Motor neuron (in vitro differentiated cells): ENCODE data around the gene NUAK1. TPM values are rescaled to one million over a fixed set of nuclear protein-coding genes. Genes with fewer than 3 reads are reported as not detected.

Experiments used
- ATAC-seq, 8 experiments: fragments of 200-7000 bp; cut with Tn5 transposase; replicated peaks in 6 of 8; 2 replicates each; pipeline ENCODE4 v1.8.0; 2021; ENCODE audit warnings: mild to moderate bottlenecking in 8 of 8, moderate library complexity in 8 of 8
- H3K27ac ChIP-seq, 2 donors: fragments of 250-450 bp; sonication (Bioruptor Pico); 2 replicates each; pipeline ENCODE4 v1.9.0; 2021; ENCODE audit warnings: antibody characterized with exemption in 2 of 2, mild to moderate bottlenecking in 2 of 2, moderate library complexity in 1 of 2
- H3K4me1 ChIP-seq, 2 donors: fragments of 250-450 bp; sonication (Bioruptor Pico); replicated peaks in 1 of 2; 2 replicates each; pipeline ENCODE4 v1.6.1; 2021; ENCODE audit warnings: antibody characterized with exemption in 2 of 2, mild to moderate bottlenecking in 2 of 2, moderate library complexity in 1 of 2
- H3K4me3 ChIP-seq, 5 donors: fragments of 250-450 bp; sonication (Bioruptor Pico); 2 replicates each; pipeline ENCODE4 v1.9.0; 2021; ENCODE audit warnings: antibody characterized with exemption in 5 of 5, mild to moderate bottlenecking in 5 of 5, moderate library complexity in 4 of 5
- WGBS, 10 experiments: fragments of 450-650 bp; shearing (Covaris generic); methylation state at CpG; one replicate each; pipeline ENCODE4 v1.0.0; 2022; 5-methylcytosine and 5-hydroxymethylcytosine counted together
- in situ Hi-C, 9 experiments: fragments of 400-800 bp; cut with MboI; loops; one replicate each; pipeline ENCODE4 v1.15.0; 2021; ENCODE audit warnings: low sequenced_read_pairs in 9 of 9, low pct_unique_long_range_greater_than_20kb in 2 of 9; ENCODE audit not compliant: unreplicated experiment in 9 of 9
- total RNA-seq, 8 experiments: library from RNA; unstranded; fragments of 300-600 nt; gene quantifications; 2 replicates each; pipeline versions ENCODE4 v1.2.3 to v1.2.4, GENCODE V29; 2022

The NUAK1 gene
- total RNA-seq, 8 experiments from 2014 or later: 2.2 to 46.6 (median 13.4) TPM

- 22 to 91% (median 40%) methylated on average over 1 to 6 of the region's 6 CpGs; no CpG with 5 or more reads in 1 of the 10 experiments for WGBS, 10 experiments
- in situ Hi-C loops: loop anchor here in 7 of 9 experiments (10.0 to 25.0 kb wide), 4 partner anchors 423 to 723 kb away; no protein-coding TSS in a partner anchor
- no peak overlapping the region for H3K27ac ChIP-seq
- peaks cover 38 to 41% of the 10 kb centered on the region in 2 donors for H3K4me1 ChIP-seq
- peak overlapping the region in 3 of 5 donors; percentile 77 to 88 (median 81) for H3K4me3 ChIP-seq
- ATAC-seq: no peak
Observed at GRCh38 chr12:106135075-106135474, 3.7 kb downstream of the NUAK1 start.

GRCh38 chr12:106134294-106134949 is 4.3 kb downstream of the NUAK1 start:
- in situ Hi-C loops: loop anchor here in 7 of 9 experiments (10.0 to 25.0 kb wide), 4 partner anchors 422 to 722 kb away; no protein-coding TSS in a partner anchor
- H3K27ac ChIP-seq: no peak overlapping the region

GRCh38 chr12:106133136-106134087 is 5.3 kb downstream of the NUAK1 start:
- H3K4me3 ChIP-seq: no peak overlapping the region
- peaks cover 49 to 51% of the 10 kb centered on the region in 2 donors for H3K4me1 ChIP-seq
- H3K27ac ChIP-seq: no peak overlapping the region
- in situ Hi-C loops: loop anchor here in 7 of 9 experiments (10.0 to 25.0 kb wide), 4 partner anchors 421 to 721 kb away; no protein-coding TSS in a partner anchor
- WGBS, 10 experiments: 28 to 100% (median 94%) methylated on average over 1 to 4 of the region's 4 CpGs; no CpG with 5 or more reads in 3 of the 10 experiments
- ATAC-seq: no peak

More at GRCh38 chr12:106134294-106134949, 4.3 kb downstream of the NUAK1 start:
- Histone ChIP-seq H3K4me3 (no peak overlapping the region), H3K4me1 (peaks cover 40 to 41% of the 10 kb centered on the region in 2 donors)
- WGBS, 10 experiments: 29 to 100% (median 47%) methylated on average over 1 to 3 of the region's 3 CpGs; no CpG with 5 or more reads in 4 of the 10 experiments
- ATAC-seq: no peak

- H3K27ac ChIP-seq: peak overlapping the region in 1 of 2 donors; percentile 38
- peaks cover 53% of the 10 kb centered on the region in 2 donors for H3K4me1 ChIP-seq
- H3K4me3 ChIP-seq: no peak overlapping the region
- in situ Hi-C loops: loop anchor here in 7 of 9 experiments (10.0 to 25.0 kb wide), 4 partner anchors 420 to 720 kb away; no protein-coding TSS in a partner anchor
- no peak for ATAC-seq
- WGBS, 10 experiments: 42 to 100% (median 74%) methylated on average over 1 to 6 of the region's 7 CpGs; no CpG with 5 or more reads in 1 of the 10 experiments
Observed at GRCh38 chr12:106132175-106133135, 6.3 kb downstream of the NUAK1 start.

GRCh38 chr12:106131676-106132075 is 7.1 kb downstream of the NUAK1 start:
- peak overlapping the region in 1 of 2 donors; percentile 38 for H3K27ac ChIP-seq
- peak in 5 of 8 experiments; percentile 42 to 72 (median 58) for ATAC-seq
- in situ Hi-C loops: loop anchor here in 7 of 9 experiments (10.0 to 25.0 kb wide), 4 partner anchors 419 to 719 kb away; no protein-coding TSS in a partner anchor
- H3K4me1 ChIP-seq: peaks cover 52 to 53% of the 10 kb centered on the region in 2 donors
- no peak overlapping the region for H3K4me3 ChIP-seq
- 0 to 41% (median 15%) methylated on average over 1 to 5 of the region's 5 CpGs; no CpG with 5 or more reads in 2 of the 10 experiments for WGBS, 10 experiments

GRCh38 chr12:106130474-106131113 is 8.2 kb downstream of the NUAK1 start:
- WGBS, 10 experiments: 67 to 100% (median 94%) methylated on average over 1 to 5 of the region's 8 CpGs; no CpG with 5 or more reads in 3 of the 10 experiments
- Histone ChIP-seq H3K4me1 (peaks cover 50 to 53% of the 10 kb centered on the region in 2 donors), H3K27ac (no peak overlapping the region), H3K4me3 (no peak overlapping the region)
- in situ Hi-C loops: loop anchor here in 7 of 9 experiments (10.0 to 25.0 kb wide), 4 partner anchors 418 to 718 kb away; no protein-coding TSS in a partner anchor
- ATAC-seq: no peak

GRCh38 chr12:106128585-106129328 is 10.0 kb downstream of the NUAK1 start:
- Histone ChIP-seq H3K4me3 (no peak overlapping the region), H3K4me1 (peaks cover 46 to 47% of the 10 kb centered on the region in 2 donors), H3K27ac (no peak overlapping the region)
- 0 to 100% (median 65%) methylated on average over 1 to 11 of the region's 11 CpGs for whole genome bisulfite sequencing, 10 experiments
- peak; percentile 10 to 83 (median 54) for ATAC-seq
- in situ Hi-C loops: loop anchor here in 6 of 9 experiments (25.0 kb wide), 2 partner anchors 416 to 716 kb away; no protein-coding TSS in a partner anchor

- WGBS, 10 experiments: 61 to 100% (median 85%) methylated on average over 2 to 10 of the region's 10 CpGs; no CpG with 5 or more reads in 2 of the 10 experiments
- Histone ChIP-seq H3K4me3 (no peak overlapping the region), H3K27ac (no peak overlapping the region), H3K4me1 (peaks cover 53 to 59% of the 10 kb centered on the region in 2 donors)
- in situ Hi-C loops: loop anchor here in 6 of 9 experiments (25.0 kb wide), 2 partner anchors 415 to 715 kb away; no protein-coding TSS in a partner anchor
- ATAC-seq: peak in 3 of 8 experiments; percentile 57 to 70 (median 65)
Observed at GRCh38 chr12:106127338-106128126, 11.2 kb downstream of the NUAK1 start.

- H3K27ac ChIP-seq: no peak overlapping the region
- peaks cover 47 to 55% of the 10 kb centered on the region in 2 donors for H3K4me1 ChIP-seq
- ATAC-seq: peak in 4 of 8 experiments; percentile 12 to 63 (median 25)
- 80 to 100% (median 100%) methylated on average over 1 to 2 of the region's 2 CpGs; no CpG with 5 or more reads in 5 of the 10 experiments for WGBS, 10 experiments
- in situ Hi-C loops: loop anchor here in 6 of 9 experiments (25.0 kb wide), 2 partner anchors 414 to 714 kb away; no protein-coding TSS in a partner anchor
- H3K4me3 ChIP-seq: no peak overlapping the region
Observed at GRCh38 chr12:106126441-106127337, 12.1 kb downstream of the NUAK1 start.
